Measurements from ENCODE around the gene UBE4B. TPM values are rescaled to one million over a fixed set of nuclear protein-coding genes. Genes with fewer than 3 reads are reported as not detected.

The UBE4B gene
- total RNA-seq, 4 donors from 2014 or later = 37.5 to 60.3 (median 51.3) TPM

GRCh38 chr1:10187026-10187334 is 154.2 kb downstream of the UBE4B start:
- no peak for DNase-seq
- no peaks in the 10 kb centered on the region for H3K27me3 ChIP-seq
- intact Hi-C loops (cut with DNase I) = no loop called here
- peaks cover 0 to 2% (median 0%) of the 10 kb centered on the region in 3 donors for H3K36me3 ChIP-seq
- H3K9me3 ChIP-seq = no peaks in the 10 kb centered on the region
- no peak overlapping the region for H3K4me3 ChIP-seq
- 89 to 95% methylated on average over 4 of the region's 4 CpGs for WGBS, 2 donors
- TF ChIP-seq, protein P1, sequence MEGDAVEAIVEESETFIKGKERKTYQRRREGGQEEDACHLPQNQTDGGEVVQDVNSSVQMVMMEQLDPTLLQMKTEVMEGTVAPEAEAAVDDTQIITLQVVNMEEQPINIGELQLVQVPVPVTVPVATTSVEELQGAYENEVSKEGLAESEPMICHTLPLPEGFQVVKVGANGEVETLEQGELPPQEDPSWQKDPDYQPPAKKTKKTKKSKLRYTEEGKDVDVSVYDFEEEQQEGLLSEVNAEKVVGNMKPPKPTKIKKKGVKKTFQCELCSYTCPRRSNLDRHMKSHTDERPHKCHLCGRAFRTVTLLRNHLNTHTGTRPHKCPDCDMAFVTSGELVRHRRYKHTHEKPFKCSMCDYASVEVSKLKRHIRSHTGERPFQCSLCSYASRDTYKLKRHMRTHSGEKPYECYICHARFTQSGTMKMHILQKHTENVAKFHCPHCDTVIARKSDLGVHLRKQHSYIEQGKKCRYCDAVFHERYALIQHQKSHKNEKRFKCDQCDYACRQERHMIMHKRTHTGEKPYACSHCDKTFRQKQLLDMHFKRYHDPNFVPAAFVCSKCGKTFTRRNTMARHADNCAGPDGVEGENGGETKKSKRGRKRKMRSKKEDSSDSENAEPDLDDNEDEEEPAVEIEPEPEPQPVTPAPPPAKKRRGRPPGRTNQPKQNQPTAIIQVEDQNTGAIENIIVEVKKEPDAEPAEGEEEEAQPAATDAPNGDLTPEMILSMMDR (IDR thresholded peaks at IDR 0.05) = no peak
- no peak for TF ChIP-seq POLR2A (IDR thresholded peaks at IDR 0.05)
- no peak overlapping the region for H3K27ac ChIP-seq
- H3K4me1 ChIP-seq = no peaks in the 10 kb centered on the region

GRCh38 chr1:10188133-10188650 is 155.4 kb downstream of the UBE4B start:
- Histone ChIP-seq H3K27ac (no peak overlapping the region), H3K4me1 (no peaks in the 10 kb centered on the region), H3K9me3 (no peaks in the 10 kb centered on the region), H3K27me3 (no peaks in the 10 kb centered on the region), H3K4me3 (no peak overlapping the region), H3K36me3 (no peaks in the 10 kb centered on the region)
- intact Hi-C loops (cut with DNase I) = no loop called here
- DNase-seq = no peak
- 89 to 100% methylated on average over 2 of the region's 2 CpGs for WGBS, 2 donors
- TF ChIP-seq, protein P1 (IDR thresholded peaks at IDR 0.05) = no peak
- no peak for TF ChIP-seq POLR2A (IDR thresholded peaks at IDR 0.05)

DNA sequence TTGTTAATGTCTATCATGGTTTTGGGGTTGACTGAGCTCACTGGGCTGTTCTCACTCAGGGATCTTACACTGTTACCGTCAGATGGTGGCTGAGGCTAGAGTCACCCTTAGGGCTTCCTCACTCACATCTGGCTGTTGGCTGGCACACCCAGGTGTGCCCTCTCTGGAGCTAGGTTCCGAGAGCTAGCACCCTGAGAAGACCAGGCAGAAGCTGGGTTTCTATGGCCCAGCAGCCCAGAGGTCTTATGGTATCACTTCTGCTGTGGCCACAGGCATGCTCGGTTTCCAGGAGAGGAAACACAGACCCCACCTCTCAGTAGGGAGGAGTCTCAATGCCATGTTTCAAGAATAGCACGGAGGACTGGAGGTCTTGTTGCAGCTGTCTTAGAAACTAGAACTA is 156.9 kb downstream of the UBE4B start:
- Histone ChIP-seq H3K27me3 (no peaks in the 10 kb centered on the region), H3K4me3 (no peak overlapping the region), H3K9me3 (no peaks in the 10 kb centered on the region), H3K36me3 (no peaks in the 10 kb centered on the region), H3K27ac (no peak overlapping the region), H3K4me1 (no peaks in the 10 kb centered on the region)
- no peak for DNase-seq
- no peak for TF ChIP-seq POLR2A (IDR thresholded peaks at IDR 0.05)
- TF ChIP-seq, protein P1 (IDR thresholded peaks at IDR 0.05) = no peak
- intact Hi-C loops (cut with DNase I) = no loop called here
- WGBS, 2 donors = 23 to 61% methylated on average over 1 to 4 of the region's 4 CpGs

DNA sequence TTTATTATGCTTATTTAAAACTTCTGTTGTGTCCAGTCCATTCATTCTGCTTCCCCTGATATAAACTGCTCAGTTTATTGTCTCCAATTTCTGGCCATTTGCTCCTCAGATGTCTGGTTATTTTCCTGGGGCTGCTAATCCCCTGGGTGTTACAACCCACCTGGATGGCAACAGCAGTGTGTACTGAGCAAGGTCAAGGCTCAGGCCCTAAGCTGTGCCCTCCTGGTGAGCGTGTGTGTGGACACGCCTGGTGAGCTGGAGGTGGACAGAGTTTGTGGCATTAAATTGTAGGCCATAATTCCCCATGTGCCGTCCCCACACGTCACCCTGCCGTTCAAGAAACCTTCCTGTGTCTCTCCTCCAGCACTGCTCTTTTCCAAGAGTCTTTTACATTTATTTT is 159.5 kb downstream of the UBE4B start:
- Histone ChIP-seq H3K4me3 (no peak overlapping the region), H3K27me3 (no peaks in the 10 kb centered on the region), H3K27ac (no peak overlapping the region), H3K4me1 (no peaks in the 10 kb centered on the region), H3K36me3 (no peaks in the 10 kb centered on the region), H3K9me3 (no peaks in the 10 kb centered on the region)
- no peak for TF ChIP-seq POLR2A (IDR thresholded peaks at IDR 0.05)
- TF ChIP-seq, protein P1 (IDR thresholded peaks at IDR 0.05) = no peak
- no peak for DNase-seq
- intact Hi-C loops (cut with DNase I) = no loop called here
- 83 to 89% methylated on average over 5 of the region's 5 CpGs for WGBS, 2 donors

DNA sequence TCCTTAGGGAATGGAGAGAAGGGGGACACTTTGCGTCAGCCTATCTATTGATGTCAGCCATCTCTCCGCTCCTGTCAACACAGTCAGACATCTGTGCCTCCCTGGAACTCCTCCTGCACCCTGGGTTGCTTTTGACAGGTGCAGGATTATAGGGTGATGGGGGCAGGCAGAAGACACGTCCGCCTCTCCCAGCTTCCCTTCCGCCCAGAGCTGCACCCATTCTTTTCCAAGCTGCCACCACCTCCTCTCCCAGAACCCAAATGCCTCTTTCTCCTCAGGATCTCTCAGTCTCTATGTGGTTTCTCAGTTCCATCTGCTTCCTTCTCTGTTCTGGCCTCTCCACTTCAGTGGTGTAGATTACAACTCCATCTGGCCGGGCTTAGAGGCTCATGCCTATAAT is 160.5 kb downstream of the UBE4B start:
- 71 to 73% methylated on average over 6 of the region's 6 CpGs for WGBS, 2 donors
- no peak for DNase-seq

More for the DNA sequence above, 160.5 kb downstream of the UBE4B start:
- no peak for TF ChIP-seq POLR2A (IDR thresholded peaks at IDR 0.05)
- TF ChIP-seq, protein P1 (IDR thresholded peaks at IDR 0.05) = no peak
- intact Hi-C loops (cut with DNase I) = no loop called here
- H3K4me1 ChIP-seq = no peaks in the 10 kb centered on the region
- no peak overlapping the region for H3K27ac ChIP-seq
- no peaks in the 10 kb centered on the region for H3K9me3 ChIP-seq
- no peaks in the 10 kb centered on the region for H3K27me3 ChIP-seq
- H3K36me3 ChIP-seq = no peaks in the 10 kb centered on the region
- no peak overlapping the region for H3K4me3 ChIP-seq

Data from esophagus squamous epithelium (tissue), 5 donors.